DND-41 (cell line): ENCODE measurements around the gene MACROH2A2.

Source experiments
- ATAC-seq: fragments of 200-7000 bp; cut with Tn5 transposase; 3 replicates; pipeline ENCODE4 v1.9.1; 2021; ENCODE audit warnings: low read depth; ENCODE audit not compliant: insufficient read depth
- DNase-seq: peaks from one replicate; pipeline ENCODE4 v3.0.0-alpha.2; 2020
- H2AFZ ChIP-seq: 2 replicates; pipeline ENCODE4 v1.6.0; 2012; ENCODE audit warnings: low read depth, low read length
- H3K27ac ChIP-seq: 2 replicates; pipeline ENCODE4 v1.5.1; 2012; ENCODE audit warnings: low read length, inconsistent platforms
- H3K27me3 ChIP-seq: fragments of 200-600 bp; sonication (generic); 2 replicates; pipeline ENCODE4 v1.6.0; 2012; ENCODE audit warnings: low read length, mild to moderate bottlenecking, inconsistent platforms; ENCODE audit not compliant: insufficient read depth, poor library complexity
- H3K36me3 ChIP-seq: 2 replicates; pipeline ENCODE4 v1.5.1; 2012; ENCODE audit warnings: low read length, inconsistent platforms; ENCODE audit not compliant: insufficient read depth
- H3K4me1 ChIP-seq: 2 replicates; pipeline ENCODE4 v1.5.1; 2012; ENCODE audit warnings: mild to moderate bottlenecking, low read length; ENCODE audit not compliant: insufficient read depth
- H3K4me2 ChIP-seq: 2 replicates; pipeline ENCODE4 v1.6.0; 2012; ENCODE audit warnings: mild to moderate bottlenecking, moderate library complexity, low read length, inconsistent platforms; ENCODE audit not compliant: insufficient read depth
- H3K4me3 ChIP-seq, 2 experiments: fragments of 200-600 bp in 1 of 2; shearing (Covaris generic) in 1 of 2; 2 replicates each; pipeline ENCODE4 v1.5.1; 2012 to 2016; ENCODE audit warnings: inconsistent platforms in 2 of 2, low read length in 2 of 2, mild to moderate bottlenecking in 2 of 2, low read depth in 1 of 2, moderate library complexity in 1 of 2
- H3K79me2 ChIP-seq: 2 replicates; pipeline ENCODE4 v1.6.0; 2012; ENCODE audit warnings: low read length, inconsistent platforms; ENCODE audit not compliant: insufficient read depth
- H3K9ac ChIP-seq: 2 replicates; pipeline ENCODE4 v1.6.0; 2012; ENCODE audit warnings: low read depth, mild to moderate bottlenecking, inconsistent platforms, low read length, moderate library complexity
- H3K9me3 ChIP-seq: 2 replicates; pipeline ENCODE4 v1.5.1; 2012; ENCODE audit warnings: low read length, moderate library complexity, mild to moderate bottlenecking, inconsistent platforms; ENCODE audit not compliant: insufficient read depth, severe bottlenecking
- H4K20me1 ChIP-seq: 2 replicates; pipeline ENCODE4 v1.6.0; 2012; ENCODE audit warnings: low read length; ENCODE audit not compliant: insufficient read depth
- CTCF ChIP-seq: IDR thresholded peaks from 2 replicates; pipeline ENCODE4 v1.5.1; 2012; ENCODE audit warnings: borderline replicate concordance, low read length, moderate library complexity, mild to moderate bottlenecking; ENCODE audit not compliant: poor library complexity, severe bottlenecking; ENCODE audit errors: extremely low read depth
- EZH2 ChIP-seq: IDR thresholded peaks from 3 replicates; pipeline ENCODE4 v1.6.1; 2012; ENCODE audit warnings: borderline replicate concordance, low read depth, mild to moderate bottlenecking, moderate library complexity, low read length, inconsistent platforms; ENCODE audit not compliant: severe bottlenecking

Gene MACROH2A2

GRCh38 chr10:70137135-70137534 lies 84.5 kb downstream of the MACROH2A2 start:
- ATAC-seq (no peak), DNase-seq (no peak)
- TF ChIP-seq CTCF (no peak), EZH2 (no peak)
- Histone ChIP-seq H2AFZ (no peak overlapping the region), H3K4me1 (no peaks in the 10 kb centered on the region), H3K9me3 (no peaks in the 10 kb centered on the region), H3K4me3 (no peak overlapping the region), H3K9ac (no peak overlapping the region), H3K79me2 (peaks cover under 1% of the 10 kb centered on the region; the same call in 1 of the 2 replicates), H3K4me2 (no peak overlapping the region), H3K36me3 (peaks cover 12% of the 10 kb centered on the region; the same call in 1 of the 2 replicates), H3K27ac (no peak overlapping the region), H3K27me3 (no peaks in the 10 kb centered on the region), H4K20me1 (0 out of 2 replicates have a peak, but pooled peaks cover 2% of the 10 kb centered on the region)

GRCh38 chr10:70137927-70138883 lies 85.6 kb downstream of the MACROH2A2 start:
- no peaks in the 10 kb centered on the region for H3K4me1 ChIP-seq
- no peaks in the 10 kb centered on the region for H3K9me3 ChIP-seq
- H3K9ac ChIP-seq: no peak overlapping the region
- H2AFZ ChIP-seq: no peak overlapping the region
- no peak overlapping the region for H3K4me2 ChIP-seq
- TF ChIP-seq EZH2 (no peak), CTCF (no peak)
- H3K79me2 ChIP-seq: peaks cover 5% of the 10 kb centered on the region; the same call in 1 of the 2 replicates
- 0 out of 3 replicates have a peak, but pooled peaks have one; percentile 23 for ATAC-seq
- H3K36me3 ChIP-seq: peaks cover 15% of the 10 kb centered on the region
- no peak overlapping the region for H3K4me3 ChIP-seq
- H3K27ac ChIP-seq: no peak overlapping the region
- no peaks in the 10 kb centered on the region for H3K27me3 ChIP-seq
- no peak for DNase-seq
- H4K20me1 ChIP-seq: peaks cover 9% of the 10 kb centered on the region; the same call in 1 of the 2 replicates

GRCh38 chr10:70139151-70139996 lies 86.7 kb downstream of the MACROH2A2 start:
- H3K36me3 ChIP-seq: peaks cover 23% of the 10 kb centered on the region
- ATAC-seq: no peak
- H3K9ac ChIP-seq: no peak overlapping the region

More at GRCh38 chr10:70139151-70139996, 86.7 kb downstream of the MACROH2A2 start:
- peaks cover 16% of the 10 kb centered on the region for H3K79me2 ChIP-seq
- H4K20me1 ChIP-seq: peaks cover 21% of the 10 kb centered on the region
- no peak overlapping the region for H3K4me3 ChIP-seq
- no peak for TF ChIP-seq EZH2
- peaks cover 7% of the 10 kb centered on the region for H3K4me1 ChIP-seq
- H3K27ac ChIP-seq: no peak overlapping the region
- no peak overlapping the region for H2AFZ ChIP-seq
- no peaks in the 10 kb centered on the region for H3K9me3 ChIP-seq
- no peak for DNase-seq
- no peaks in the 10 kb centered on the region for H3K27me3 ChIP-seq
- H3K4me2 ChIP-seq: no peak overlapping the region
